Cardiac muscle cell (in vitro differentiated cells and primary cell): ENCODE data around the gene MYDGF. TPM values are rescaled to one million over a fixed set of nuclear protein-coding genes. Genes with fewer than 3 reads are reported as not detected.

Experiments
- DNase-seq, 2 donors: peaks; one replicate each; pipeline versions ENCODE4 v3.0.0 to v3.0.0-alpha.2; 2010 to 2017; ENCODE audit warnings: low read depth in 1 of 2, low spot score in 1 of 2
- H3K27ac ChIP-seq: fragments of 200-600 bp; sonication (generic); 2 replicates; pipeline ENCODE4 v1.5.1; 2016
- H3K27me3 ChIP-seq: fragments of 200-600 bp; sonication (generic); 2 replicates; pipeline ENCODE4 v1.6.0; 2016; ENCODE audit warnings: control low read depth
- H3K36me3 ChIP-seq: fragments of 200-600 bp; sonication (generic); 2 replicates; pipeline ENCODE4 v1.5.1; 2016; ENCODE audit warnings: control low read depth
- H3K4me1 ChIP-seq: fragments of 200-600 bp; sonication (generic); 2 replicates; pipeline ENCODE4 v1.8.1; 2017; ENCODE audit warnings: low read depth, mild to moderate bottlenecking, mixed run types
- H3K4me3 ChIP-seq: fragments of 200-600 bp; sonication (generic); 2 replicates; pipeline ENCODE4 v1.5.1; 2016; ENCODE audit warnings: mild to moderate bottlenecking
- H3K9me3 ChIP-seq: fragments of 200-600 bp; sonication (generic); 2 replicates; pipeline ENCODE4 v1.5.1; 2017; ENCODE audit warnings: low read depth, mild to moderate bottlenecking, control low read depth
- polyA plus RNA-seq: library from polyadenylated mRNA; unstranded; fragments of >200 nt; fragmentation: Nextera tagmentation; extraction: Ambion mirVana; gene quantifications from 2 replicates; pipeline ENCODE4 v1.2.1, GENCODE V29; 2016
- total RNA-seq: library from RNA; depleted of rRNA; stranded (reverse); fragments of >200 nt; gene quantifications from 2 replicates; pipeline ENCODE4 v1.2.3, GENCODE V29; 2016
- TF ChIP-seq, protein P1 (sequence below): IDR thresholded peaks from 2 replicates; pipeline ENCODE4 v1.5.1; 2012; ENCODE audit warnings: low read depth, mild to moderate bottlenecking, low read length

The MYDGF gene
- total and polyA plus RNA-seq, 2 experiments from 2014 or later, result 47.9 to 206 TPM

DNA sequence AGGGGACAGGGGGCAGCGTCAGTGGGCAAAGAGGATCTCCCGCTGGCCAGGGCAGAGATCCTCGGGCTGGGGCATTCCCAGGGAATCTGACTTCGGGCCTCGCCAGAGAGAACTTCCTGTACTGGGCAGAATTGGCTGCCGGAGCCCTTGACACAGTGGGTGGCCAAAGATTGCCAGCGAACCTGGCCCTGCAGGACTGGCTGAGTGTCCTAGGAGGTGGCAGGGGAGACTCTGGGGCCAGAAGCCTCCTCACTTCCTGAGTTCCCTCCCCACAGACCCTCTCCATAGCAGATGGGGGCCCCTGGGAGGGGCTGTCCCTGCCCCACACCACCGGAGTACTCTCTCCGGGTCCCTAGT, 34.2 kb upstream of the MYDGF start:
- TF ChIP-seq, protein P1, sequence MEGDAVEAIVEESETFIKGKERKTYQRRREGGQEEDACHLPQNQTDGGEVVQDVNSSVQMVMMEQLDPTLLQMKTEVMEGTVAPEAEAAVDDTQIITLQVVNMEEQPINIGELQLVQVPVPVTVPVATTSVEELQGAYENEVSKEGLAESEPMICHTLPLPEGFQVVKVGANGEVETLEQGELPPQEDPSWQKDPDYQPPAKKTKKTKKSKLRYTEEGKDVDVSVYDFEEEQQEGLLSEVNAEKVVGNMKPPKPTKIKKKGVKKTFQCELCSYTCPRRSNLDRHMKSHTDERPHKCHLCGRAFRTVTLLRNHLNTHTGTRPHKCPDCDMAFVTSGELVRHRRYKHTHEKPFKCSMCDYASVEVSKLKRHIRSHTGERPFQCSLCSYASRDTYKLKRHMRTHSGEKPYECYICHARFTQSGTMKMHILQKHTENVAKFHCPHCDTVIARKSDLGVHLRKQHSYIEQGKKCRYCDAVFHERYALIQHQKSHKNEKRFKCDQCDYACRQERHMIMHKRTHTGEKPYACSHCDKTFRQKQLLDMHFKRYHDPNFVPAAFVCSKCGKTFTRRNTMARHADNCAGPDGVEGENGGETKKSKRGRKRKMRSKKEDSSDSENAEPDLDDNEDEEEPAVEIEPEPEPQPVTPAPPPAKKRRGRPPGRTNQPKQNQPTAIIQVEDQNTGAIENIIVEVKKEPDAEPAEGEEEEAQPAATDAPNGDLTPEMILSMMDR, result no peak
- no peak overlapping the region for H3K27ac ChIP-seq
- no peaks in the 10 kb centered on the region for H3K27me3 ChIP-seq
- no peaks in the 10 kb centered on the region for H3K9me3 ChIP-seq
- no peak overlapping the region for H3K4me3 ChIP-seq
- H3K4me1 ChIP-seq, result no peaks in the 10 kb centered on the region
- H3K36me3 ChIP-seq, result peaks cover 27% of the 10 kb centered on the region
- no peak for DNase-seq

DNA sequence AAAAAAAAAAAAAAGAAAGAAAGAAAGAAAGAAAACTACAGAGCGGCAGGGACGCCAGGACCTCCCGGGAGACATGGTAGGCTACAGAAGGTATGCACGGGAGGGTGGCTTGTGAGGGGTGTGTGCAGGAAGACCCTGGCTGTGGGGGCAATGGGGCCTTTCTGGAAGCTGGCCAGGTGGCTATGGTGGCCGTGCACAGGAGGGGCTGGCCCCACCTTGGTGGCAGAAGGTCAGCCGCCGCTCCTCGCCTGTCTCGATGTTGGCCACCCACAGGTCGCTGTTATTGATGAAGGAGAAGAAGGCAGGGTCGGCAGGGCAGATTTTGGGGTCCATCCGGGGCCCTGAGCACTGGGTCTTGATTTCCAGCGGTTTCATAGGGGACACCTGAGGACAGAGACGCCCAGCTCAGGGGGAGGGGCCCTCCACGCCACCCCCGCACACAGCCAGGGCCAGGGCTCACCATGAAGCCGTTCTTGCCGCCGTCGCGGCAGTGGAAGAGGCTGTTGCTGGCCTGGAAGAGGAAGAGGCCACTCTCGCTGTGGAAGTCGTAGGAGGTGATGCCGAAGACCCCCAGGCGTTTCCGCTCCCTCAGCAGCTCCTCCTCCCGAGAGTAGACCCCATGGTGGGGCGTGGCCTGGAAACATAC, 33.7 kb upstream of the MYDGF start:
- H3K4me1 ChIP-seq, result no peaks in the 10 kb centered on the region
- H3K36me3 ChIP-seq, result peaks cover 27% of the 10 kb centered on the region
- H3K9me3 ChIP-seq, result no peaks in the 10 kb centered on the region
- H3K4me3 ChIP-seq, result no peak overlapping the region
- H3K27me3 ChIP-seq, result no peaks in the 10 kb centered on the region
- TF ChIP-seq, protein P1, result no peak
- no peak overlapping the region for H3K27ac ChIP-seq
- DNase-seq, result no peak

DNA sequence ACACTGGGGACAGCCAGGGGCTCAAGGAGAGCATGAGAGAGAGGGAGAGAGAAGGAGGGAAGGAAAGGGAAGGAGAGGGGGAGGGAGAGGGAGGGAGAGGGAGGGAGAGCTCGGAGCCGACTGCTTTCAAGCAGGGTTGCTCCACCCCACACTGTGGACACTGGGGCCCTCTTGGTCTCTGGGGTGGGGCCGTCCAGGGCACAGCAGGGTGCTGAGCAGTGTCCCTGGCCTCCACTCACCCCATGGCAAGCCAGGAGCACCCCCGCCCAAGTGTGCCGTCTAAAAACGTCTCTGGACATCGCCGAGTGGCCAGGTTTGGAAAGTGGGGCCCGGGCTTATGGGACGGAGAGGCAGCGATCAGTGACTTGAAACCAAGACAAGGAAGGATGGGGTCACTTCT, 32.6 kb upstream of the MYDGF start:
- peaks cover 27% of the 10 kb centered on the region for H3K36me3 ChIP-seq
- TF ChIP-seq, protein P1, result no peak
- no peak overlapping the region for H3K4me3 ChIP-seq
- H3K4me1 ChIP-seq, result no peaks in the 10 kb centered on the region
- H3K27me3 ChIP-seq, result no peaks in the 10 kb centered on the region
- H3K9me3 ChIP-seq, result no peaks in the 10 kb centered on the region
- no peak for DNase-seq
- H3K27ac ChIP-seq, result no peak overlapping the region

DNA sequence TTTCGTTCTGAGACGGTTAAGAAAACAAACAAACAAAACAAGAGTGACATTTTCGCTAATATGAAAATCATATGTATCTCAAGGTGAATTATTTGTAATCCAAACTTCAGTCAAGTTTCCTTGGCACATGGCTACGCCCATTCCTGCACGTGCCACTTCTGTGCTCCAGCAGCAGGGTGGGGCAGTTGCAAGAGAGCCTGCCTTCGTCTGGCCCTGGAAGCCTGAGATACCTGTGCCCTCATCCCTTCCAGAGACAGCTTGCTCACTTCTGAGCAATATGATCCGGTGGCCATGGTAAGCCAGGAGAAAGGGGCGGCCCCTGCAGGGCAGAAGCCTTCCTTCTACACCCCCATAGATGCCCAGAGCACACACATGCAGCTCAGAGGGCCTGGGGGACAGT, 31.4 kb upstream of the MYDGF start:
- H3K27me3 ChIP-seq, result no peaks in the 10 kb centered on the region
- H3K27ac ChIP-seq, result no peak overlapping the region
- no peaks in the 10 kb centered on the region for H3K4me1 ChIP-seq
- H3K4me3 ChIP-seq, result no peak overlapping the region
- no peaks in the 10 kb centered on the region for H3K9me3 ChIP-seq
- TF ChIP-seq, protein P1, result no peak
- H3K36me3 ChIP-seq, result peaks cover 27% of the 10 kb centered on the region
- DNase-seq, result no peak

DNA sequence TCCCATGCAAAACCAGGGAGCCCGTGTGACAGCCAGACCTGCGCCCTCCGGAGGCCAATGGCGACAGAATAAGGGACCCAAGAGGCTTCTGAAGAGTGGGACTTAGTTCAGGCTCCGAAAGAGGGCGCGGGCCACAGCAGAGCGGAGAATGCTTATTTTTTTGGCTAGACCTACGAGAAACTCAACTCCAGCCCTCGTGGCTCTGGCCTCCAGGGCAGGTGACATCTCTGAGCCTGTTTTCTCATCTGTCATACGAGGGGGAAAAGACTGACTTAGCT, 30.5 kb upstream of the MYDGF start:
- H3K27ac ChIP-seq, result no peak overlapping the region
- H3K4me1 ChIP-seq, result no peaks in the 10 kb centered on the region
- H3K9me3 ChIP-seq, result no peaks in the 10 kb centered on the region
- TF ChIP-seq, protein P1, result no peak
- no peak for DNase-seq
- H3K36me3 ChIP-seq, result peaks cover 27% of the 10 kb centered on the region
- H3K27me3 ChIP-seq, result no peaks in the 10 kb centered on the region
- H3K4me3 ChIP-seq, result no peak overlapping the region
